ENCODE results near the gene ZNF496. TPM values are rescaled to one million over a fixed set of nuclear protein-coding genes. Genes with fewer than 3 reads are reported as not detected.

ZNF496 gene
- total RNA-seq, 2 experiments from 2014 or later: 15.8 to 19.9 TPM

GRCh38 chr1:247286134-247286670 lies 45.5 kb downstream of the ZNF496 start:
- peaks cover 3% of the 10 kb centered on the region for H3K9me3 Mint-ChIP-seq
- POLR2A ChIA-PET: no interaction called here
- H3K27me3 Mint-ChIP-seq: no peaks in the 10 kb centered on the region
- Histone ChIP-seq H3K36me3 (ENCODE audit: insufficient read depth, low read length) (no peaks in the 10 kb centered on the region), H3K27ac (ENCODE audit: low read depth in 1 of 2, low read length in 2 of 2) (no peak overlapping the region), H3K4me1 (ENCODE audit: insufficient read depth, low read length) (no peaks in the 10 kb centered on the region), H3K27me3 (ENCODE audit: control insufficient read depth in 1 of 2, insufficient read depth in 2 of 2, low read length in 2 of 2) (no peaks in the 10 kb centered on the region), H3K4me3 (ENCODE audit: low read length) (no peak overlapping the region), H3K9me3 (ENCODE audit: control insufficient read depth in 1 of 2, insufficient read depth in 1 of 2, low read length in 2 of 2) (peaks cover 0 to 25% of the 10 kb centered on the region in 2 experiments)
- no peak for ATAC-seq (ENCODE audit: poor library complexity)
- DNase-seq: no peak
- no peak overlapping the region for H3K27ac Mint-ChIP-seq
- H3K4me3 Mint-ChIP-seq: no peak overlapping the region
- H3K36me3 Mint-ChIP-seq (ENCODE audit: low read depth): no peaks in the 10 kb centered on the region
- CTCF ChIA-PET: no interaction called here
- intact Hi-C loops (cut with DNase I, micrococcal nuclease): no loop called here
- TF ChIP-seq CTCF (IDR thresholded peaks at IDR 0.05): no peak
- no peaks in the 10 kb centered on the region for H3K4me1 Mint-ChIP-seq (ENCODE audit: low read depth)

- TF ChIP-seq CTCF (IDR thresholded peaks at IDR 0.05): no peak
- Mint-ChIP-seq H3K4me3 (no peak overlapping the region), H3K36me3 (ENCODE audit: low read depth) (no peaks in the 10 kb centered on the region), H3K4me1 (ENCODE audit: low read depth) (no peaks in the 10 kb centered on the region), H3K27me3 (no peaks in the 10 kb centered on the region), H3K27ac (no peak overlapping the region), H3K9me3 (no peaks in the 10 kb centered on the region)
- ChIA-PET POLR2A (no interaction called here), CTCF (no interaction called here)
- Histone ChIP-seq H3K27ac (ENCODE audit: low read depth in 1 of 2, low read length in 2 of 2) (no peak overlapping the region), H3K36me3 (ENCODE audit: insufficient read depth, low read length) (no peaks in the 10 kb centered on the region), H3K9me3 (ENCODE audit: control insufficient read depth in 1 of 2, insufficient read depth in 1 of 2, low read length in 2 of 2) (peaks cover 0 to 9% of the 10 kb centered on the region in 2 experiments), H3K27me3 (ENCODE audit: control insufficient read depth in 1 of 2, insufficient read depth in 2 of 2, low read length in 2 of 2) (no peaks in the 10 kb centered on the region), H3K4me1 (ENCODE audit: insufficient read depth, low read length) (no peaks in the 10 kb centered on the region), H3K4me3 (ENCODE audit: low read length) (no peak overlapping the region)
- intact Hi-C loops (cut with DNase I, micrococcal nuclease): no loop called here
- DNase-seq (no peak), ATAC-seq (ENCODE audit: poor library complexity) (no peak)
Measured at GRCh38 chr1:247281001-247281574, 50.6 kb downstream of the ZNF496 start.

GRCh38 chr1:247277191-247277590 lies 54.5 kb downstream of the ZNF496 start:
- Histone ChIP-seq H3K27me3 (ENCODE audit: control insufficient read depth in 1 of 2, insufficient read depth in 2 of 2, low read length in 2 of 2) (no peaks in the 10 kb centered on the region), H3K27ac (ENCODE audit: low read depth in 1 of 2, low read length in 2 of 2) (no peak overlapping the region), H3K4me3 (ENCODE audit: low read length) (no peak overlapping the region), H3K4me1 (ENCODE audit: insufficient read depth, low read length) (no peaks in the 10 kb centered on the region), H3K36me3 (ENCODE audit: insufficient read depth, low read length) (no peaks in the 10 kb centered on the region), H3K9me3 (ENCODE audit: control insufficient read depth in 1 of 2, insufficient read depth in 1 of 2, low read length in 2 of 2) (peaks cover 0 to 6% of the 10 kb centered on the region in 2 experiments)
- intact Hi-C loops (cut with DNase I, micrococcal nuclease): no loop called here
- H3K36me3 Mint-ChIP-seq (ENCODE audit: low read depth): no peaks in the 10 kb centered on the region
- no peaks in the 10 kb centered on the region for H3K9me3 Mint-ChIP-seq
- ChIA-PET CTCF (no interaction called here), POLR2A (no interaction called here)
- no peak for TF ChIP-seq CTCF (IDR thresholded peaks at IDR 0.05)
- H3K4me3 Mint-ChIP-seq: no peak overlapping the region
- H3K4me1 Mint-ChIP-seq (ENCODE audit: low read depth): no peaks in the 10 kb centered on the region
- H3K27ac Mint-ChIP-seq: no peak overlapping the region
- no peaks in the 10 kb centered on the region for H3K27me3 Mint-ChIP-seq
- ATAC-seq (ENCODE audit: poor library complexity) (no peak), DNase-seq (no peak)

All from CD4-positive, alpha-beta T cell (primary cell).